Measurements from ENCODE around the gene ALK. TPM values are rescaled to one million over a fixed set of nuclear protein-coding genes. Genes with fewer than 3 reads are reported as not detected.

The ALK gene
- total and polyA plus RNA-seq, 10 of the 15 experiments (the other 5 are each of a cell fraction or from before 2014, with no cell fraction given) = 0.11 TPM; not detected in 9

- no peaks in the 10 kb centered on the region for H3K27me3 ChIP-seq (replicated peaks in 1 of 2; ENCODE audit: control insufficient read depth in 2 of 2, insufficient read depth in 2 of 2, low read length in 1 of 2)
- H3K36me3 ChIP-seq (ENCODE audit: control insufficient read depth in 2 of 2, insufficient read depth in 2 of 2, low read length in 1 of 2) = no peaks in the 10 kb centered on the region
- TF ChIP-seq PAX5 (IDR thresholded peaks at IDR 0.05; ENCODE audit: borderline replicate concordance, low read depth, low read length) (no peak), SREBF1 (IDR thresholded peaks at IDR 0.05; ENCODE audit: low read length) (no peak), ZNF217 (IDR thresholded peaks at IDR 0.05) (no peak)
- H3K4me2 ChIP-seq (ENCODE audit: control insufficient read depth, insufficient read depth) = no peak overlapping the region
- no peak overlapping the region for H3K4me3 ChIP-seq
- SMC1A ChIA-PET (ENCODE audit: uncharacterized antibody, unreplicated experiment) = no interaction called here
- POLR2A ChIA-PET = no interaction called here
- RAD21 ChIA-PET (ENCODE audit: unreplicated experiment) = no interaction called here
- CTCF ChIA-PET = no interaction called here
- in situ Hi-C loops (cut with MboI) = no loop called here
- intact Hi-C loops (cut with micrococcal nuclease; ENCODE audit: unreplicated experiment) = no loop called here
- FAIRE-seq (no peak), ATAC-seq (no peak), DNase-seq (ENCODE audit: low read depth, low spot score) (no peak)
- no peaks in the 10 kb centered on the region for H3K9me3 ChIP-seq (replicated peaks; ENCODE audit: control insufficient read depth, insufficient read depth, low read length)
- H2AFZ ChIP-seq (ENCODE audit: control insufficient read depth, low read depth, low read length) = no peak overlapping the region
- no peak overlapping the region for H3K9ac ChIP-seq (ENCODE audit: control insufficient read depth, insufficient read depth, low read length)
- no peaks in the 10 kb centered on the region for H3K79me2 ChIP-seq (ENCODE audit: control insufficient read depth, insufficient read depth, low read length)
- no peaks in the 10 kb centered on the region for H4K20me1 ChIP-seq (ENCODE audit: control insufficient read depth, insufficient read depth)
- no TSS peak for BruUV-seq (replicated peaks)
- no peak overlapping the region for H3K27ac ChIP-seq (ENCODE audit: control insufficient read depth, insufficient read depth)
- H3K4me1 ChIP-seq (ENCODE audit: control insufficient read depth, insufficient read depth, low read length) = no peaks in the 10 kb centered on the region
Measured at GRCh38 chr2:29952973-29953372, 31.6 kb upstream of the ALK start.

- SMC1A ChIA-PET (ENCODE audit: uncharacterized antibody, unreplicated experiment) = no interaction called here
- Histone ChIP-seq H3K36me3 (ENCODE audit: control insufficient read depth in 2 of 2, insufficient read depth in 2 of 2, low read length in 1 of 2) (no peaks in the 10 kb centered on the region), H3K27me3 (replicated peaks in 1 of 2; ENCODE audit: control insufficient read depth in 2 of 2, insufficient read depth in 2 of 2, low read length in 1 of 2) (no peaks in the 10 kb centered on the region; a peak in 1 of 4 replicates), H3K79me2 (ENCODE audit: control insufficient read depth, insufficient read depth, low read length) (no peaks in the 10 kb centered on the region), H2AFZ (ENCODE audit: control insufficient read depth, low read depth, low read length) (no peak overlapping the region), H4K20me1 (ENCODE audit: control insufficient read depth, insufficient read depth) (no peaks in the 10 kb centered on the region), H3K4me1 (ENCODE audit: control insufficient read depth, insufficient read depth, low read length) (no peaks in the 10 kb centered on the region), H3K27ac (ENCODE audit: control insufficient read depth, insufficient read depth) (no peak overlapping the region), H3K4me2 (ENCODE audit: control insufficient read depth, insufficient read depth) (no peak overlapping the region), H3K9ac (ENCODE audit: control insufficient read depth, insufficient read depth, low read length) (no peak overlapping the region), H3K9me3 (replicated peaks; ENCODE audit: control insufficient read depth, insufficient read depth, low read length) (no peaks in the 10 kb centered on the region), H3K4me3 (no peak overlapping the region)
- CTCF ChIA-PET = no interaction called here
- intact Hi-C loops (cut with micrococcal nuclease; ENCODE audit: unreplicated experiment) = no loop called here
- no TSS peak for BruUV-seq (replicated peaks)
- POLR2A ChIA-PET = no interaction called here
- RAD21 ChIA-PET (ENCODE audit: unreplicated experiment) = no interaction called here
- no peak for FAIRE-seq
- TF ChIP-seq POLR2AphosphoS2 (IDR thresholded peaks at IDR 0.05; ENCODE audit: low read depth, low read length) (no peak), SREBF2 (IDR thresholded peaks at IDR 0.05; ENCODE audit: low read length) (no peak), ZBTB4 (CRISPR knock-in tag; IDR thresholded peaks at IDR 0.05) (no peak), ZNF592 (IDR thresholded peaks at IDR 0.05) (no peak), RBBP5 (conservative IDR thresholded peaks at IDR 0.05) (no peak), POLR2A (IDR thresholded peaks at IDR 0.05; ENCODE audit: low read depth, low read length) (no peak)
- ATAC-seq = no peak
- 0% methylated on average over 1 of the region's 1 CpG for WGBS (ENCODE audit: insufficient coverage, insufficient replicate concordance, low lambda C conversion rate, missing lambda C conversion rate)
- in situ Hi-C loops (cut with MboI) = no loop called here
- DNase-seq (ENCODE audit: low read depth, low spot score) = no peak
Measured at GRCh38 chr2:29951576-29951975, 30.2 kb upstream of the ALK start.

Data from GM12878 (cell line).